Neuron (in vitro differentiated cells): ENCODE data around the gene TMEM150B.

Source experiments
- H2AFZ ChIP-seq: one replicate; pipeline ENCODE4 v1.6.1; 2013; ENCODE audit warnings: low read depth, mild to moderate bottlenecking, inconsistent platforms, low read length, moderate library complexity
- H3K27me3 ChIP-seq: one replicate; pipeline ENCODE4 v1.6.1; 2013; ENCODE audit warnings: low read length; ENCODE audit not compliant: insufficient read depth
- H3K36me3 ChIP-seq: one replicate; pipeline ENCODE4 v1.6.1; 2013; ENCODE audit warnings: low read length; ENCODE audit not compliant: insufficient read depth
- H3K4me1 ChIP-seq: one replicate; pipeline ENCODE4 v1.6.1; 2013; ENCODE audit warnings: low read length; ENCODE audit not compliant: insufficient read depth
- H3K4me3 ChIP-seq: 2 replicates; pipeline ENCODE4 v1.5.1; 2013; ENCODE audit warnings: mild to moderate bottlenecking, low read length, moderate library complexity
- H3K9me3 ChIP-seq: one replicate; pipeline ENCODE4 v1.6.1; 2013; ENCODE audit warnings: low read length

Gene TMEM150B

GRCh38 chr19:55350620-55351315 lies 25.6 kb upstream of the TMEM150B start:
- Histone ChIP-seq H3K36me3 (peaks cover 8% of the 10 kb centered on the region), H2AFZ (no peak overlapping the region), H3K9me3 (peaks cover 3% of the 10 kb centered on the region), H3K27me3 (peaks cover 39% of the 10 kb centered on the region), H3K4me1 (peaks cover 14% of the 10 kb centered on the region), H3K4me3 (no peak overlapping the region)

GRCh38 chr19:55348317-55349034 lies 23.3 kb upstream of the TMEM150B start:
- Histone ChIP-seq H3K4me3 (no peak overlapping the region), H3K27me3 (peaks cover 21% of the 10 kb centered on the region), H3K36me3 (peaks cover 24% of the 10 kb centered on the region), H3K9me3 (peaks cover 3% of the 10 kb centered on the region), H3K4me1 (peaks cover 10% of the 10 kb centered on the region), H2AFZ (no peak overlapping the region)

- H3K4me1 ChIP-seq, result peaks cover 6% of the 10 kb centered on the region
- H3K4me3 ChIP-seq, result no peak overlapping the region
- no peak overlapping the region for H2AFZ ChIP-seq
- peaks cover 11% of the 10 kb centered on the region for H3K27me3 ChIP-seq
- peaks cover 33% of the 10 kb centered on the region for H3K36me3 ChIP-seq
- H3K9me3 ChIP-seq, result peaks cover 3% of the 10 kb centered on the region
Measured at GRCh38 chr19:55347442-55348009, 22.4 kb upstream of the TMEM150B start.

GRCh38 chr19:55346725-55347441 lies 21.7 kb upstream of the TMEM150B start:
- no peak overlapping the region for H3K4me3 ChIP-seq
- no peak overlapping the region for H2AFZ ChIP-seq
- peaks cover 33% of the 10 kb centered on the region for H3K36me3 ChIP-seq
- H3K4me1 ChIP-seq, result peaks cover 7% of the 10 kb centered on the region
- no peaks in the 10 kb centered on the region for H3K9me3 ChIP-seq
- H3K27me3 ChIP-seq, result peaks cover 5% of the 10 kb centered on the region

- Histone ChIP-seq H3K36me3 (peaks cover 33% of the 10 kb centered on the region), H3K4me1 (peaks cover 13% of the 10 kb centered on the region), H3K27me3 (no peaks in the 10 kb centered on the region), H3K4me3 (no peak overlapping the region), H3K9me3 (no peaks in the 10 kb centered on the region), H2AFZ (no peak overlapping the region)
Measured at GRCh38 chr19:55345818-55346724, 20.9 kb upstream of the TMEM150B start.

GRCh38 chr19:55345101-55345817 lies 20.1 kb upstream of the TMEM150B start:
- H3K4me3 ChIP-seq, result no peak overlapping the region
- peaks cover 13% of the 10 kb centered on the region for H3K4me1 ChIP-seq

GRCh38 chr19:55344444-55344843 lies 19.3 kb upstream of the TMEM150B start:
- Histone ChIP-seq H3K36me3 (peaks cover 33% of the 10 kb centered on the region), H2AFZ (no peak overlapping the region), H3K4me3 (no peak overlapping the region), H3K27me3 (no peaks in the 10 kb centered on the region), H3K9me3 (no peaks in the 10 kb centered on the region), H3K4me1 (peaks cover 13% of the 10 kb centered on the region)

More at GRCh38 chr19:55345101-55345817, 20.1 kb upstream of the TMEM150B start:
- Histone ChIP-seq H3K9me3 (no peaks in the 10 kb centered on the region), H3K36me3 (peaks cover 33% of the 10 kb centered on the region), H2AFZ (no peak overlapping the region), H3K27me3 (no peaks in the 10 kb centered on the region)

GRCh38 chr19:55341595-55342531 lies 16.7 kb upstream of the TMEM150B start:
- H3K36me3 ChIP-seq, result peaks cover 30% of the 10 kb centered on the region
- no peaks in the 10 kb centered on the region for H3K27me3 ChIP-seq
- no peak overlapping the region for H2AFZ ChIP-seq
- peak overlapping the region; percentile 22 for H3K4me3 ChIP-seq
- no peaks in the 10 kb centered on the region for H3K9me3 ChIP-seq
- peaks cover 13% of the 10 kb centered on the region for H3K4me1 ChIP-seq

- no peaks in the 10 kb centered on the region for H3K9me3 ChIP-seq
- H3K27me3 ChIP-seq, result no peaks in the 10 kb centered on the region
- peaks cover 13% of the 10 kb centered on the region for H3K4me1 ChIP-seq
- H2AFZ ChIP-seq, result no peak overlapping the region
- H3K4me3 ChIP-seq, result peak overlapping the region; percentile 57
- H3K36me3 ChIP-seq, result peaks cover 25% of the 10 kb centered on the region
Measured at GRCh38 chr19:55341171-55341588, 16.0 kb upstream of the TMEM150B start.

- Histone ChIP-seq H3K27me3 (no peaks in the 10 kb centered on the region), H3K4me1 (peaks cover 13% of the 10 kb centered on the region), H3K4me3 (peak overlapping the region; percentile 57), H3K36me3 (peaks cover 25% of the 10 kb centered on the region), H3K9me3 (no peaks in the 10 kb centered on the region), H2AFZ (no peak overlapping the region)
Measured at GRCh38 chr19:55340784-55341147, 15.6 kb upstream of the TMEM150B start.
